NT2/D1 (cell line): ENCODE data around the gene PDE9A.

ENCODE experiments used
- DNase-seq: peaks from one replicate; pipeline ENCODE4 v3.0.0-alpha.2; 2011; ENCODE audit warnings: low read depth, low spot score
- H3K27me3 ChIP-seq: 2 replicates; pipeline ENCODE4 v1.6.0; 2011; ENCODE audit warnings: mild to moderate bottlenecking; ENCODE audit not compliant: insufficient read length, insufficient read depth
- H3K36me3 ChIP-seq: 2 replicates; pipeline ENCODE4 v1.6.1; 2011; ENCODE audit warnings: mild to moderate bottlenecking, low read length, mixed read lengths; ENCODE audit not compliant: insufficient read depth, insufficient read length
- H3K4me1 ChIP-seq: 2 replicates; pipeline ENCODE4 v1.5.1; 2011; ENCODE audit not compliant: insufficient read depth, insufficient read length
- H3K4me3 ChIP-seq: 2 replicates; pipeline ENCODE4 v1.5.1; 2011; ENCODE audit warnings: low read depth; ENCODE audit not compliant: insufficient read length
- H3K9ac ChIP-seq: 2 replicates; pipeline ENCODE4 v1.6.0; 2011; ENCODE audit warnings: low read depth; ENCODE audit not compliant: insufficient read length
- H3K9me3 ChIP-seq: 2 replicates; pipeline ENCODE4 v1.5.1; 2011; ENCODE audit warnings: mild to moderate bottlenecking, low read length; ENCODE audit not compliant: insufficient read depth
- SUZ12 ChIP-seq: IDR thresholded peaks from 2 replicates; pipeline ENCODE4 v1.6.1; 2011; ENCODE audit not compliant: insufficient read length, insufficient read depth; ENCODE audit errors: extremely low read depth
- YY1 ChIP-seq: IDR thresholded peaks from 2 replicates; pipeline ENCODE4 v1.6.1; 2011; ENCODE audit not compliant: insufficient read length, insufficient read depth
- ZNF274 ChIP-seq: IDR thresholded peaks from 2 replicates; pipeline ENCODE4 v1.6.1; 2011; ENCODE audit warnings: mild to moderate bottlenecking, low read depth, low read length

Gene PDE9A

DNA sequence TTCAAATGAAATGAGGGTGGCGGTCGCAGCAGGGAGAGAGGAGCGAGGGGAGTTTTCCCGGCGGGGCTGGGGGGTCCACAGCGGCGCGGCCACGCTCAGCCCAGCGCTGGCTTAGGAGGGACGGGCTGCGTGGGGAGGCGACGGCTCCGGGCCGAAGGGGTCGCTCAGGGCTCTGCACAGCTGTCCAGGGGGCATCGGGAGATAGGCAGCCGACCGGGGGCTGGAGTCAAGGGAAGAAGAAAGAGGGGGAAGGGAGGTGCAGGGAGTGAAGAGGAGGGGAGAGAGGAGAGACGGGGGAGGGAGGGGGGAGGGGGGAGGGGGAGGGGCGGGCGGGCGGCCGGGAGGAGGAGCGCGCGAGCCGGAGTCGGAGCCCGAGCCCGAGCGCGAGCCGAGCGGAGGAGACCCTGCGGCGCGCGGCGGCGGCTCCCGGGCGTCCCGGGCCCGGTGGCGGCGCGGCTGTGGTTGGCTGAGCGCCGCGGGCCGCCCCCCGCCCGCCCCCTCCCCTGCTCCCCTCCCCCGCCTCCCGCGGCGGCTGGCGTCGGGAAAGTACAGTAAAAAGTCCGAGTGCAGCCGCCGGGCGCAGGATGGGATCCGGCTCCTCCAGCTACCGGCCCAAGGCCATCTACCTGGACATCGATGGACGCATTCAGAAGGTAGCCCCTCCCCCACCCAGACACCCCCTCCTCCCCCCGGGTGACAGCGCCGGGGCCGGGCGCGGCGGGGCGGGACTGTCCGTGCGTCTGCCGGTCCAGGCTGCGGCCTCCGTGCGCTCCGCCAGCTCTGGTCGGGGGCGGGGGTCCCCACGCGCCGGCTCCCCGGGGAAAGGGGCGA, at the start of gene PDE9A:
Gene PDE9A (plus strand): TSS at position 391 of the 831 bp plus-strand sequence. CDS start 194 bp downstream, at position 585.
- Histone ChIP-seq H3K4me1 (peaks cover 48% of the 10 kb centered on the region), H3K4me3 (peak within 1 kb of the TSS; percentile 83), H3K9ac (peak within 1 kb of the TSS; percentile 85), H3K36me3 (peaks cover 31% of the 10 kb centered on the region), H3K27me3 (no peaks in the 10 kb centered on the region), H3K9me3 (no peaks in the 10 kb centered on the region)
- no peak for DNase-seq
- TF ChIP-seq YY1 (no peak), ZNF274 (no peak), SUZ12 (no peak)

DNA sequence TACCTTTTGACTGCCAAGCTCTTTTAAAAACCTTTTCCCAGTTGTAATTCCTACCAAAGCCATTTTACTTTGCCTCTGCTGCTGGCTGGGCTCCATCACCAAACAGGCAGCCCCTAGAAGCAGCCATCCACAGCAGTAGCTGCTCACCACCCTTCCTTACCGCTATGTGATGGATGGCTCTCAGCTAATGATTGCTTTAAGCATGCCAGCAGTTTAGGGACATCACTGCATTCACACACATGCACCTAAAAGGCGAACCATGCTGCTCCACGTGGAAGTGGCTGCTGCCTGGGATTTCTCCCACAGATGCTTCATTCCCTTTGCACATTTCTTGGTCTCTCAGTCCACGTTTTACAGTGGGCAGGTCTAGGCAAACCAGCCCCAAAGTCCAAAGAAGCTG, 46.3 kb upstream of the PDE9A start:
- Histone ChIP-seq H3K9ac (no peak overlapping the region), H3K36me3 (no peaks in the 10 kb centered on the region), H3K4me3 (no peak overlapping the region), H3K4me1 (no peaks in the 10 kb centered on the region), H3K27me3 (no peaks in the 10 kb centered on the region), H3K9me3 (peaks cover 57% of the 10 kb centered on the region)
- TF ChIP-seq SUZ12: no peak
- no peak for TF ChIP-seq ZNF274
- no peak for TF ChIP-seq YY1
- DNase-seq: no peak

DNA sequence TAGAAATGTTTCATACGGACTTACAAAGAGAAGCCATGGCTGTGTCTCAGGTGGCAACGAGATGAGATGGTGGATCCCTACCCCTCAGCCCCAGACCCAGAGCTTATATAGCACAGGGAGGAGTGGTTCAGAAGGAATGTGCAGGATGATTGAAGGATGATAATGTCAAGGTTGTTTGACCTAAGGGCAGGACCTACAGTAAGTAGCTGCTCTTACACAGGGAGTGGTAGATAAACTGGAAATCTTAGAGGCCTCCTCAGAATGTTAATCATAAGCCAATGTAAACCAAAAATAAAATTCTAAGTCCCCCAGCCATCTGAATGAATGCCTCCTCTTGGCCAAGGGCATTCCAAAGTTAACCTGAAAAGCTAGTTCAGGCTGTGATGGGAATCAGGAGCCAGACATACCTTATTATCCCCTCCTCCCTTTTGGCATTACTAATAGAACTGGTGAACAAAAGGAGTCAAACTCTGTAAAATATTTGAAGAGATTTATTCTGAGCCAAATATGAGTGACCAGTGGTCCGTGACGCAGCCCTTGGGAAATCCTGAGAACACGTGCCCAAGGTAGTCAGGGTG, 45.8 kb upstream of the PDE9A start:
- Histone ChIP-seq H3K4me1 (no peaks in the 10 kb centered on the region), H3K9me3 (peaks cover 61% of the 10 kb centered on the region), H3K4me3 (no peak overlapping the region), H3K27me3 (no peaks in the 10 kb centered on the region), H3K9ac (no peak overlapping the region), H3K36me3 (no peaks in the 10 kb centered on the region)
- DNase-seq: no peak
- TF ChIP-seq ZNF274 (no peak), YY1 (no peak), SUZ12 (no peak)

- peaks cover 61% of the 10 kb centered on the region for H3K9me3 ChIP-seq
- TF ChIP-seq YY1 (no peak), SUZ12 (no peak), ZNF274 (no peak)
- H3K4me3 ChIP-seq: no peak overlapping the region
- no peaks in the 10 kb centered on the region for H3K4me1 ChIP-seq
- H3K27me3 ChIP-seq: no peaks in the 10 kb centered on the region
- H3K9ac ChIP-seq: no peak overlapping the region
- no peak for DNase-seq
- H3K36me3 ChIP-seq: no peaks in the 10 kb centered on the region
These were observed 45.0 kb upstream of the PDE9A start for GRCh38 chr21:42608446-42608845.

GRCh38 chr21:42609811-42610210, 43.6 kb upstream of the PDE9A start:
- H3K9me3 ChIP-seq: peaks cover 49% of the 10 kb centered on the region
- TF ChIP-seq YY1 (no peak), ZNF274 (no peak), SUZ12 (no peak)
- H3K27me3 ChIP-seq: no peaks in the 10 kb centered on the region
- no peak for DNase-seq
- no peak overlapping the region for H3K4me3 ChIP-seq
- no peaks in the 10 kb centered on the region for H3K4me1 ChIP-seq
- no peak overlapping the region for H3K9ac ChIP-seq
- no peaks in the 10 kb centered on the region for H3K36me3 ChIP-seq

- no peak for DNase-seq
- TF ChIP-seq YY1 (no peak), SUZ12 (no peak), ZNF274 (no peak)
- no peaks in the 10 kb centered on the region for H3K36me3 ChIP-seq
- peaks cover 14% of the 10 kb centered on the region for H3K4me1 ChIP-seq
- H3K4me3 ChIP-seq: no peak overlapping the region
- H3K27me3 ChIP-seq: peaks cover 3% of the 10 kb centered on the region
- peaks cover 32% of the 10 kb centered on the region for H3K9me3 ChIP-seq
- H3K9ac ChIP-seq: no peak overlapping the region
These were observed 41.6 kb upstream of the PDE9A start for GRCh38 chr21:42611852-42612251.

DNA sequence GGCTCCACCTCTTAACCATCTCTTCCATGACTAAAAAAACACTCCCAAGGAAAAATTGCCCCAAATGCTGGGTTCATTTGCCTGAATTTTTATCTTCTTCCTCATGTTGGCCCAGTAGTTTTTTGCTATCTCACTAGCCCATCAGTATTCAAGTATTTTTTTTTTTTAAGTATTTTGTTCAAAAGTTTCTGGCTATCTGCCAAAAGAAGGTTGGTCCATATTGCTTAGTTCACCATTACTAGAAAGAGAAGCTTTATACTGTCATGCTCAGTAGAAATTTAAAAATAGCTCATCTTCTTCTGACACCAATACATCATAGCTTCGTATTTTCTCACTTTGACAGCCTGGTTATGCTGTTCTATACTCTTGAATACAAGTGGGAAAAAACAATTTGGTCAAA, 41.0 kb upstream of the PDE9A start:
- no peak overlapping the region for H3K4me3 ChIP-seq
- H3K36me3 ChIP-seq: no peaks in the 10 kb centered on the region
- TF ChIP-seq ZNF274: no peak
- no peak for TF ChIP-seq YY1
- TF ChIP-seq SUZ12: no peak
- peaks cover 8% of the 10 kb centered on the region for H3K27me3 ChIP-seq
- H3K9ac ChIP-seq: no peak overlapping the region
- peaks cover 32% of the 10 kb centered on the region for H3K9me3 ChIP-seq
- H3K4me1 ChIP-seq: peaks cover 16% of the 10 kb centered on the region
- DNase-seq: no peak
